Upper lobe of left lung (tissue), 4 donors: ENCODE data around the gene PTCHD4.

Experiments
- EP300 ChIP-seq, 4 donors: sonication (generic); formaldehyde crosslinking; IDR thresholded peaks; one replicate each; pipeline ENCODE4 v1.5.1; 2017; ENCODE audit warnings: antibody characterized with exemption in 4 of 4, control low read depth in 2 of 4
- POLR2AphosphoS5 ChIP-seq, 2 donors: sonication (generic); formaldehyde crosslinking; IDR thresholded peaks; one replicate each; pipeline ENCODE4 v1.5.1; 2017; ENCODE audit warnings: antibody characterized with exemption in 2 of 2
- TF ChIP-seq, protein P1 (sequence below), 6 experiments: fragments of 450-650 bp in 4 of 6; fragments of 200-600 bp in 2 of 6; sonication (generic) in 2 of 6; IDR thresholded peaks; one replicate each; pipeline ENCODE4 v1.5.1; 2016 to 2019; ENCODE audit warnings: antibody characterized with exemption in 6 of 6

DNA sequence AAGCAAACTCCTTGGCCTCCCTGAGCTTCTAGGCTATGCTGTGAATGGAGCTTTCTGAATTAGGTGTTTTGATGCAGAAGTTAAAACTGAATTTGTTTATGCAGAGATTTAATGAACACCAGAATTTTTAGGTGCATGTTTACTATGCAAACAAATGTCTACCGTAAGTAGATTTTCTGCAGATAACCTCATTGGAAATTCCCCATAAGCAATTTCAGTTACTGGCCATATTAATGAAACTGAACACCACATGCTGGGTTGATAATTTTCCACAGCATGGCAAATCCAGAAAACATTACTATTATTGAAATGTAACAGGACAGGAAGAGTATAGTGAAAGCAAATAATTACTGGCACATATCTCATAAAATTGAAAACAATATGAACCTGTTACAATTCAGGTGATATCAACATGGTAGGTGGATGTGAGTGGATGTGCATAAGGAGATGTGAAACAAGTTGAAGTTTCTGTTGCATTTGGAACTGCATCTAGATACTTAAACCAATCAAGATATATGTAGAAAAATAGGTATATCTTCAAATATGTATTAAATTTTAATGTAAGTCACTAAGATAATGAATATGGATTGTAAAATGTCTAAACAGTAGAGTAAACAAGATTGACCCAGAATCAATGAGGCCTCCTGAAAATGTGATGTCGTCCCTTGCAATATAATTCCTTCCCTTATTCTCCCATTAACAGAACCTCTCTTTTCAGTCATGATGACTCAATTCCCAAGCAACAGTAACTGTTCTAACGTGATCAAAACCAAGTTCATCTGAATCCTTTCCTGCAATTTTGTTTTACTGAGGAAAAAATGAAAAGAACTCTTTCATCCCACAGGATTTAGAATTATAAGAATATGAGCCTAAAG is 11.0 kb downstream of the PTCHD4 start:
- no peak for TF ChIP-seq EP300 (IDR thresholded peaks at IDR 0.05)
- no peak for TF ChIP-seq POLR2AphosphoS5 (IDR thresholded peaks at IDR 0.05)
- TF ChIP-seq, protein P1, sequence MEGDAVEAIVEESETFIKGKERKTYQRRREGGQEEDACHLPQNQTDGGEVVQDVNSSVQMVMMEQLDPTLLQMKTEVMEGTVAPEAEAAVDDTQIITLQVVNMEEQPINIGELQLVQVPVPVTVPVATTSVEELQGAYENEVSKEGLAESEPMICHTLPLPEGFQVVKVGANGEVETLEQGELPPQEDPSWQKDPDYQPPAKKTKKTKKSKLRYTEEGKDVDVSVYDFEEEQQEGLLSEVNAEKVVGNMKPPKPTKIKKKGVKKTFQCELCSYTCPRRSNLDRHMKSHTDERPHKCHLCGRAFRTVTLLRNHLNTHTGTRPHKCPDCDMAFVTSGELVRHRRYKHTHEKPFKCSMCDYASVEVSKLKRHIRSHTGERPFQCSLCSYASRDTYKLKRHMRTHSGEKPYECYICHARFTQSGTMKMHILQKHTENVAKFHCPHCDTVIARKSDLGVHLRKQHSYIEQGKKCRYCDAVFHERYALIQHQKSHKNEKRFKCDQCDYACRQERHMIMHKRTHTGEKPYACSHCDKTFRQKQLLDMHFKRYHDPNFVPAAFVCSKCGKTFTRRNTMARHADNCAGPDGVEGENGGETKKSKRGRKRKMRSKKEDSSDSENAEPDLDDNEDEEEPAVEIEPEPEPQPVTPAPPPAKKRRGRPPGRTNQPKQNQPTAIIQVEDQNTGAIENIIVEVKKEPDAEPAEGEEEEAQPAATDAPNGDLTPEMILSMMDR (IDR thresholded peaks at IDR 0.05), result no peak
